ENCODE results near the gene ACAN. TPM values are rescaled to one million over a fixed set of nuclear protein-coding genes. Genes with fewer than 3 reads are reported as not detected.

The ACAN gene
- total RNA-seq, 1 experiment from 2014 or later: not detected

- DNase-seq (ENCODE audit: low spot score): no peak
These were observed 73.3 kb downstream of the ACAN start for GRCh38 chr15:88876573-88876972.

- no peak for DNase-seq (ENCODE audit: low spot score)
These were observed 74.2 kb downstream of the ACAN start for GRCh38 chr15:88877415-88877814.

DNA sequence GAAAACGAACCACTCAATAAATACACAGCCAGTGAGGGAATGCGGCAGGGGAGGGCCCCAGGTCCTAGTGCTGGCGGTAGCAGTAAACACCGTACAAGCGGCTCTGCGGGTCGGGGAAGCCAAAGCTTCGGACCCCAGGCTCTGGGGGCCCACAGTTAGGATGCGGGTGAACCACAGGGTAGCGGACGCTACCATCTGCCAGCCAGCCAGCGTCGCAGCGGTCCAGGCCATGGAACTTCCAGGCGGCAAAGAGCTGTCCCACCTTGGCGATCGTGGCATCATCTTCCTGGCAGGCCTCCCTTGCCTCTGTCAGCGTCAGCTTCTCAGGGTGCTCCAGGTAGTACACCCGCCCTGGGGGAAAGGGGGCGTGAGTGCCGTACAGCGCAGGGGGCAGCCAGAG, 74.7 kb downstream of the ACAN start:
- no peak for DNase-seq (ENCODE audit: low spot score)

DNA sequence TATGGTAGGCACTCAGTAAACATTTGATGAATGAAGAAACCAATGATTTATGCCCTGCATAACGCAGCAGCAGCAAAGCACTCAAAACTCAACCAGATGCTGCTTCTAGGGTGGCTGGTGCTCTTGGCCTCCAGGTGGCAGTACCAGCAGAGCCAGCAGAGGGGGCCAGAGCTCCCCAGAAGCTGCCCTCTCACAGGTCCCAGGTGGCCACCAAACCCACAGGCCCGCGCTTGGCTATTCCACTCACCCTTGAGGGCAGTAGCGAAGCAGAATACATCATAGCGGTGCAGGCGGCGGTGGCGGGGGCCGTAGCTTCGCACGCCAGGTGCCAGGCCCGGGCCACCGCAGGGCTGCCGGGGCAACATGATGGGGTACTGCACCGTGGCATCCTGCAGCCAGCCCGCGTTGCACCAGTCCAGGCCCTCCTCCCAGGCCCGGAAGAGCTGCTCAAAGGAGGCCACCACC, 75.5 kb downstream of the ACAN start:
- peak; percentile 79 for DNase-seq (ENCODE audit: low spot score)

DNA sequence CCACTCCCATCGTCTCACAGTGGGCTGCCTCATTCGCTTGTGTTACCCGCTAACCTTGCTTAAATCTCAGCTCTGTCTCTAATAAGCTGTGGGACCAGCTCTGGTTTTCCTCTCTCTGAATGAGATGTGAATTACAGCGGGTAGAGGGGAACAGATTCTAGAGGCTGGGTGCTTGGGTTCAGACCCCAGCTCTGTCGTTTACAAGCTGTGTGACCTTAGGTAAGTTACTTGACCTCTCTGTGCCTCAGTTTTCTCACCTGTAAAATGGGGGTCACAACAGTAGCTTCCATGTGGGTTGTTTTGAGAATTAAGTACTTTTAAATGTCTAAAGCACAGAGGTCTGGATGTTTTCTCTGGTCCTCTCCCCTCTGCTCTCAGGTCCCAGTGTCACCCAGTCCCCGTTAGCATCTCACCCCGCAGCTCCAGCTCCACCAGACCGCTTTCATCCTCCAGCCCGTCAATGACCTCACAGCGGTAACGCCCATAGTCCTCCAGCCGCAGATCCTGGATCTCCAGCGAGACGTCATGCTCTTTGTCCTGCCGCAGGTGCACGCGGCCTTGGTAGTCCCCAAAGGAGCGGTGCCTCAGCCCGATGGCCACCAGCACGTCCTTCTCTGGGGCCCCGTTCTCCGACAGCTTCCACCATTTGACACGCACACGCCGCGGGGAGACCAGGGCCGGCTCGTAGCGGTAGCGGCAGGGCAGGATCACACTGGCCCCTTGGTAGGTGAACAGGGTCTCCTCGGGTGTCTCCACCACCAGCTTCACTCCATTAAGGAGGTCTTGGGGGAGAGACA, 77.9 kb downstream of the ACAN start:
- DNase-seq (ENCODE audit: low spot score): no peak

DNA sequence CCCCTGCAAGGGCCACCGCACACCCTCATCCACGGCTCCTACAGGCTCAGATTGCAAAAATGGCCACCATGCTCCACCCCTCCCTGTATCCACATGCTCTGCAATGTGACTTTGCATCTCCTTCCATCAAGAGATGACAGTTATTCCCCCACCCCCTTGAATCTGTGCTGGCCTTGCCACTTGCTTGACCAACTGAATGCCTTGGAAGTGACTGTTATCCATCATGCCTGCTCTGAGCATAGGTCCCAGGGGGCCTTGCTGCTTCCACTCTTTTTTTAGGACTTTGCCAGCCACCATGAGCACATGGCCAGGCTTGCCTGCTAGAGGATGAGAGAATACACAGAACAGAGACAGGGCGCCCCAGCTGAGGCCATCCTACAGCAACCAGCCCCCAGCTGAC, 78.5 kb downstream of the ACAN start:
- DNase-seq (ENCODE audit: low spot score): no peak

DNA sequence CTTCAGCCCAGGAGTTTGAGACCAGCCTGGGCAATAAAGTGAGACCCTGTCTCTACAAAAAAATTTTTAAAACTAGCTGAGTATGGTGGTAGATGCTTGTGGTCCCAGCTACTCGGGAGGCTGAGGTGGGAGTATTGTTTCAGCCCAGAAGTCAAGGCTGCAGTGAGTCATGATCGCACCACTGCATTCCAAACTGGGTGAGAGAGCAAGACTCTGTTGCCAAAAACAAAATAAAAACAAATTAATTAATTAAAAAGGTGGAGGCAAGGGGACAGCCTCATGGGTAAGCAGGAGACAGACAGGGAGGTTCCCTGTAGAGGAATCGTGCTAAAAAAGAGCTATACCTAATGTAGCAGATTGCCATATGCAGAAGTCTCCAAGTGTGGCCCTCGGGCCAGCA, 79.5 kb downstream of the ACAN start:
- DNase-seq (ENCODE audit: low spot score): no peak

- no peak for DNase-seq (ENCODE audit: low spot score)
These were observed 83.9 kb downstream of the ACAN start for GRCh38 chr15:88887068-88887580.

GRCh38 chr15:88888719-88889118, 85.5 kb downstream of the ACAN start:
- DNase-seq (ENCODE audit: low spot score): no peak

DNA sequence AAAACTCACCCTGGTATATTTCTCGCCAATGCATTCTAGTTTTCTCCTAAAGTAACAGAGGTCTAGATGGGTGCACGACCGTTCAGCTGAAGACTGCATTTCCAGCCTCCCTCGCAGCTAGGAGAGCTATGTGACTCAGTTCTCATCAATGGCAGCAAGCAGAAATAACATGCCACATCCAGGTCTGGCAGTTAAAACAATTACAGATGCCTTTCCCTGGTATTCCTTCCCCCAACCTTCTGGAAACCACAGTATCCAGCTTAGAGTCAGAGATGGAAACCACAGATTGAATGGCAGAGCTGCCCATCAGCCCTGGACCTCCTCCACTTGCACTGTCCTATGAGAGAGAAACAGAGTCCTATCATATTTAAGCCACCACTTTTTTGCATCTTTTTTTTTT, 87.3 kb downstream of the ACAN start:
- DNase-seq (ENCODE audit: low spot score): no peak

DNA sequence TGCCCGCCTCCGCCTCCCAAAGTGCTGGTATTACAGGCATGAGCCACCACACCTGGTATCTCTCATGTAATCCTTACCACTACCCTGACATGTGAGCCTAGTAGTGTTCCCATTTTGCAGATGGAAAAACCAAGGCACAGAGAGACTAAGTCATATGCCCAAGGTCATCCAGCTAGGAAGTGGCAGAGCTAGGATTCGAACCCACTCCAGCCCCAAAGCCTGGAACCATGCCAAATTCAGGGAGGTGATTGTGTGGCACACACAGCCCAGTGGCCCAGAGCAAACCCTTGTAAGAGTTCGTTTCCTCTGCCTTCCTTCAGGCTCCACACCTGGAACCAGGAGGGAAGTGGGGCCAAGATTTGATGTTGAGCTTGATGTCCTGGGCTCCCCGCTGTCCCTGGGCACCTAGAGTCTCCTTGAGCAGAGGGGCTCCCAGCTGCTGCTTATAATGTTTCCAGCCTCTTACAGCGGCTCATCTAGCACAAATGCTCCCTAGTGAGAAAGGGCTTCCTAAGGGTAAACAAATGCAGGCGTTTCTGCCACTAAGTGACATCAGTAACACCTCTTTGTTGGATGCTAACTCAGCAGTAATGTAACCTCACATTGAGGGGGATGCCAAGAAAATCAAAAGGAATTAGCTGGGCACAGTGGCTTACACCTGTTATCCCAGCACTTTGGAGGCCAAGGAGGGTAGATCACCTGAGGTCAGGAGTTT, 88.5 kb downstream of the ACAN start:
- DNase-seq (ENCODE audit: low spot score): no peak

DNA sequence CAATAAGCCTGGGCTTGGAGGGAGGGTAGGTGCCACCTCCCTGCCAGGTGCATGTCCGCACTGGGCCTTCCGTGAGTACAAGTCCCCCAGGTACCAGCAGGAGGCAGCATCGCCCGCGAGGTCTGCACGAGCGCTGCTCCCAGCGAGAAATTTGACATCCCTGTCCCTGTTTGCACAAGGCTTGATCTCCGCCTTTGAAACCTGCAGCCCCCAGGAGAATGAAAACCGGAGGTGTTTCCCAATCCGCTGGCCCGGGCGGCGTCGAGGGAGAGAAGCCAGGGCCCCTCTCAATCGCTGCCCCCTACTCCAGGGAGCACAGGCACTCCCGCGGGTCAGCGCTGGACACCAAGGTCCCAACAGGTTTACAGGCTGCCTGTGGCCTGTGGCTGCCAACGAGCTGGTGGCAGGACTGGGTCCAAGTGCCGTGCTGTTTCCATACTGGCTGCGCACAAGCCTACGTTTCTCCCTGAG, 91.1 kb downstream of the ACAN start:
- peak; percentile 84 for DNase-seq (ENCODE audit: low spot score)

DNA sequence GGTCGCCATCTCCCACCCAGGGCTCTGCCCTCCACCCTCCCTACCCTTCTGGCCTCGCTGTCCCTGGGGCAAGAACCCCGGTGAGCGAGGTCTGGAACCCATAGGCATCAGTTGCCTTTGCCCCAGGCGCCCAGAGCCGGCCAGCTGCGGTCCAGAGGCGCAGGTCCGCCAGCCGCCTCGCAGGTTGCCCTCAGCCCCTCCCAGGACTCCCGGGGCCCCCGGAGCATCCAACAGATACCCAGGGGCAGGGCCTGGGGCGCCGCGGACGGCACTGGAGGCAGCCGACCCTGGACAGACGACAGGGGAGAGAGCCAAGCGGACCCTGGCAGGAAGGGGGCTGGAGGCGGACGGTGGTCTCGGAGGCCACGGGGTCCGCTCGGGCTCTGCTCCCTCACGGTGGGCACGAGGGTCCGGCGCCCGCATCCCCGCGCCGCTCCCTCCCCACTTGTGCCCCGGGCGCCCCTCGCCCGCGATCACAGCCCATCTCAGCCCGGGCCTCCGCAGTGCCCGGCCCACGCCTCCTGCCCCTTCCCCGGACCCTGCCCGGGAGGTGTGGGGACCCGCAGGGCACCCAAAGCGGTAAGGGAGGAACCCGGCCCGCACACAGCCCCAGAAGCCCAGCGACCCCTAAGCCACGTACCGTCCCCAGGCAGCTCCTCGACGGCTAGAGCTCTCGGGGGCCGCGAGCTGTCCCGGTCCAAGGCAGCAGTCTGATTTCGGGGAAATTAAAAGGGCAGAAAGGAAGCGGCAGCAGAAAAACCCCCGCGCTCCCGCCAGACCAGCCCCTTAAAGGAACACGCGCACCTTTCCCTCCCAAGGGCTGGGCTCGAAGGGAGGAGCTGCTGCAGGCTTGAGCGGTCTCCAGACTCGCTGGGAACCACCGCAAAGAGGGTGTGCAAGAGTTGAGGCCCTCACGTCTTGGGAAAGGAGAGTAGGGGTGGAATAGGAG, 91.9 kb downstream of the ACAN start, which contains the start of gene HAPLN3:
Gene HAPLN3, minus strand, starts transcription at position 726 of the 949 bp plus-strand sequence. CDS start 8,246 bp downstream, outside the sequence.
- peak; percentile 33 for DNase-seq (ENCODE audit: low spot score)

DNA sequence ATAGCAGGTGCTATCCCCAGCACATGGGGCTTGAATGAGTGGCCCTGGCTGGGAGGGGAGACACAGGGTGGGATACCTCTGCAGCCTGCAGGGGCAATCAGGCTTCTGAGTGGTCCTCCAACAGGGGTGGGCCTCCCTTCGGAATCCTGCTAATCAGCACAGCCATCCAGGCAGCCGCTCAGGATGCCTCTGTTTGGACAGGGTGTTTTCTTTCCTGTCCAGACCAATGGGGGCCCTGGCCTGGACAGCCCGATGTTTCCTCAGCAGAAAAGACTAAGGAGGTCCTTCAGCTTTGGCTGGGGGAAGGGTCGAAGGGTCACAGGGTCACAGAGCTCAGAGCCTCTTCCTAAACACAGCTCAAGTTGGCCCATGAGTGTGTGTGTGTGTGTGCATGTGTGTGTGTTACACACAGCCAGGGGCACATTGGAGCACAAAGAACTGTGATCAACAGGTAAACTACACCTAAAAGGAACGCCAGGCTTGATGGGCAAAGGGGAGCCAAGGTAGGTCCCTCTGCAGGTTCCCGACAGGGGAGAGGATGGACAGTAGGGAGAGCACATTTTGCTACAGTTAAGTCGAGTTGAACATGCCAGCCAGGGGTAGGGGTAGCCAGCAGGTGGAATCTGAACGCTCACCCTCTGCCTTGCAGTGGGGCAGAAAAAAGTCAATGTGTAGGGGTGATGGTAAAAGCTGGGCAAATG, 93.2 kb downstream of the ACAN start:
- DNase-seq (ENCODE audit: low spot score): no peak

DNA sequence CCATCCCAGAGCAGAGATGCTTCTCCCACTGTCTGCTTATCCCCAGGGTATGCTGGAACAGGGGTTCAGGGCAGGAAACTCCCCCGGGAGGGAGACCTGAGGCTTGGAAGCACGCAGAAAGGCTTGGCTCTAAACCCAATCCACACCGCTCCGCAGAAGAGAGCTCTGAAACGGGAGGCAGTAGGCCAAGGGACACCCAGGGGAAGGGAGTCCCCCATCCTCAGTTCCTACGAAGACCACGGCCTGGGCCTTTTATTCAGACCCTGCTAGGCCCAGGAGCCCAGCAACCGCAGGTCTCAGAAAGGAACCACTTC, 93.9 kb downstream of the ACAN start:
- no peak for DNase-seq (ENCODE audit: low spot score)

- DNase-seq (ENCODE audit: low spot score): peak; percentile 87
These were observed 94.4 kb downstream of the ACAN start for GRCh38 chr15:88897456-88898194.

GRCh38 chr15:88898736-88899135, 95.5 kb downstream of the ACAN start:
- no peak for DNase-seq (ENCODE audit: low spot score)

- DNase-seq (ENCODE audit: low spot score): no peak
These were observed 96.0 kb downstream of the ACAN start for GRCh38 chr15:88899251-88899650.

- peak; percentile 74 for DNase-seq (ENCODE audit: low spot score)
These were observed 97.2 kb downstream of the ACAN start for GRCh38 chr15:88900309-88900981.
